ENCODE data around the gene RBPJ.

GRCh38 chr4:26361297-26361696, 40.5 kb downstream of the RBPJ start:
- TF ChIP-seq, protein P1, sequence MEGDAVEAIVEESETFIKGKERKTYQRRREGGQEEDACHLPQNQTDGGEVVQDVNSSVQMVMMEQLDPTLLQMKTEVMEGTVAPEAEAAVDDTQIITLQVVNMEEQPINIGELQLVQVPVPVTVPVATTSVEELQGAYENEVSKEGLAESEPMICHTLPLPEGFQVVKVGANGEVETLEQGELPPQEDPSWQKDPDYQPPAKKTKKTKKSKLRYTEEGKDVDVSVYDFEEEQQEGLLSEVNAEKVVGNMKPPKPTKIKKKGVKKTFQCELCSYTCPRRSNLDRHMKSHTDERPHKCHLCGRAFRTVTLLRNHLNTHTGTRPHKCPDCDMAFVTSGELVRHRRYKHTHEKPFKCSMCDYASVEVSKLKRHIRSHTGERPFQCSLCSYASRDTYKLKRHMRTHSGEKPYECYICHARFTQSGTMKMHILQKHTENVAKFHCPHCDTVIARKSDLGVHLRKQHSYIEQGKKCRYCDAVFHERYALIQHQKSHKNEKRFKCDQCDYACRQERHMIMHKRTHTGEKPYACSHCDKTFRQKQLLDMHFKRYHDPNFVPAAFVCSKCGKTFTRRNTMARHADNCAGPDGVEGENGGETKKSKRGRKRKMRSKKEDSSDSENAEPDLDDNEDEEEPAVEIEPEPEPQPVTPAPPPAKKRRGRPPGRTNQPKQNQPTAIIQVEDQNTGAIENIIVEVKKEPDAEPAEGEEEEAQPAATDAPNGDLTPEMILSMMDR (IDR thresholded peaks at IDR 0.05) = no peak
- no peak for TF ChIP-seq EZH2 (IDR thresholded peaks at IDR 0.05)
